GM19328 (cell line): Measurements from ENCODE around the gene MYO1C.
"Not testable (repeated sequence)": the region's sequence is repeated elsewhere in the genome, so short reads cannot be mapped to it uniquely, and the experiment has no call there.

Experiments
- ATAC-seq: cut with Tn5 transposase; IDR thresholded peaks from one replicate; pipeline ENCODE4 v1.9.1; 2021; ENCODE audit warnings: mild to moderate bottlenecking, moderate library complexity; ENCODE audit not compliant: unreplicated experiment

Gene MYO1C

DNA sequence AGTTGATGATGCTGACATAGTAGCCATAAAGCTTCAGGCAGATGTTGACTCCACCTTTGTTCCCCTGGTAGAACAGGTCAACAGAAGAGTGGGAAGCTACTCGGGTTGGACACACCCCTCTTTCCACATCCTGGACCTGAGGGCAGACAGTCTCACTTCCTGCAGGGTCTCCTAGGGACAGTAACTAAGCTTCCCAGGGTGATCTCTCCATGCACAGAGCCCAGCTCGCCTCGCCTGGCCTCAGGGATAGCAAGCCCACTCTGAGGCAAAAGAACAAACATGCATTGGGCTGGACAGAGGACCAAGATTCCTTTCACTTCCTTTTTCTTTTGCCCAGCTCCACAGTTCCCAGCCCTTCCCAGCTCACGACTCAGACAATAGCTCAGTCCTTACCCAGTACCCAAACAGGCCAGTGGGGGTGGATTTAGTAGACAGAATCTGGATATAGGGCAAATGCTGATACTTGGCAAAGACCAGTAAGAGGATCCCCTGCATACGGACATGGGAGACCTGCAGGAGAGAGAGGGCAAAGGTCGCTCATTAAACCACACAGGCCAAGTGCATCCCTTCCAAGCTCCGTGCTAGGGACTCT, 16.9 kb upstream of the MYO1C start:
- no peak for ATAC-seq

- not testable (repeated sequence) for ATAC-seq
Measured at GRCh38 chr17:1508709-1509108, 16.2 kb upstream of the MYO1C start.

GRCh38 chr17:1506649-1507267, 14.3 kb upstream of the MYO1C start:
- ATAC-seq: no peak

- no peak for ATAC-seq
Measured at GRCh38 chr17:1505586-1505985, 13.1 kb upstream of the MYO1C start.

DNA sequence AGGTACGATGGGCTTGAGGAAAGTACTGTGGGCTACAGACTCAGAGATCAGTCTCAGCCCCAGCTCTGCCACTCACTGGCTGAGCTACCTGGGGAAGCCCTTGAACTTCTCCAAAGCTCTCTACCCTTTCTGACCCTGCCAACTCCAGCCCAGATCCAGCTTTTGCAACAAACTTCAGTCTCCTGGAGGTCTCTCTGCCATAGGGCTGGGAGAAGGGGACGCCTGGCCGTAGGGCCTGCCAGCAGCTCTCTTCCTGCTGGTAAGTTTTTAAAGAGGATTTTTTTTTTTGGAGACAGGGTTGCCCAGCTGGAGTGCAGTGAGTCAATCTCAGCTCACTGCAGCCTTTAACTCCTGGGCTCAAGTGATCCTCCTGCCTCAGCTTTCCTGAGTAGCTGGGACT, 12.4 kb upstream of the MYO1C start:
- no peak for ATAC-seq

GRCh38 chr17:1503699-1504098, 11.2 kb upstream of the MYO1C start:
- ATAC-seq: no peak

GRCh38 chr17:1498869-1499268, 6.4 kb upstream of the MYO1C start:
- no peak for ATAC-seq

- ATAC-seq: no peak
Measured at GRCh38 chr17:1498233-1498632, 5.7 kb upstream of the MYO1C start.

DNA sequence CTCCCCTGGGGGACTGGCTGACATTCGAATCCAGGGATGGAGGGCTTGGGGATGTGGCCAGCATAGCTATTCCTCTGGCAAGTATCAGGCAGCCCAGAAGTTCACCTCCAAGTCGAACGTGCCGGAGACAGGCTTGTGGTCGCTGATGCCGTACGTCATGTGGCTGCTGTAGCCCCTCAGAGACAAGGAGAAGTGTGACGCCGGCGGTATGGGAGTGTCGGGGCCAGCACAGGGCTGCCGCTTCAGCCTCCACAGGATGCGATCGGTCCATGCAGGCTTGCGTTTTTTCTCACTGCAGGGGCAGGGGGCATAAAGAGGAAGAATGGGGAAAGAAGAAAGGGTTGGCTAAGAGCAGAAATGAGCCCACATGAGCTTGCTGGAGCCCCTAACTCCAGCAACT, 5.3 kb upstream of the MYO1C start:
- ATAC-seq: no peak

DNA sequence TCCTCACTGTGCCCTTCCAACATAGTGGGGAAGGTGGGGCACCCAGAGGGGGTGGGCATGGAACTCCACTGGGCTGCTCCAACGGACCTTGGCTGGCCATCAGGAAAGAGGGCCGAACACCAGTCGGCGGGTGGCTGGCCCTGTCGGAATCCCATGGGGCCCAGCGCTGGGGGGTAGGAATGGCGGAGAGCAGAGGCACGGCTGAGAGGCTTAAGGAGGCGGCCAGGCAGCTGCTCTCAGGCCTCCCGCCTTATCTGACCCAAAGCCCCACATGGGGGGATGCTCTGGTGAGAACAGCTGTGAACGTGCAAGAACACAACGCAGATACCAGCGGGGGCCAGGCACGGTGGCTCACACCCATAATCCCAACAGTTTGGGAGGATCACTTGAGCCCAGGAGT, 4.4 kb upstream of the MYO1C start:
- no peak for ATAC-seq

GRCh38 chr17:1495265-1495989, 2.9 kb upstream of the MYO1C start:
- ATAC-seq: no peak

GRCh38 chr17:1494736-1495253, 2.3 kb upstream of the MYO1C start:
- ATAC-seq: no peak

- ATAC-seq: no peak
Measured at GRCh38 chr17:1494203-1494602, 1.7 kb upstream of the MYO1C start.

DNA sequence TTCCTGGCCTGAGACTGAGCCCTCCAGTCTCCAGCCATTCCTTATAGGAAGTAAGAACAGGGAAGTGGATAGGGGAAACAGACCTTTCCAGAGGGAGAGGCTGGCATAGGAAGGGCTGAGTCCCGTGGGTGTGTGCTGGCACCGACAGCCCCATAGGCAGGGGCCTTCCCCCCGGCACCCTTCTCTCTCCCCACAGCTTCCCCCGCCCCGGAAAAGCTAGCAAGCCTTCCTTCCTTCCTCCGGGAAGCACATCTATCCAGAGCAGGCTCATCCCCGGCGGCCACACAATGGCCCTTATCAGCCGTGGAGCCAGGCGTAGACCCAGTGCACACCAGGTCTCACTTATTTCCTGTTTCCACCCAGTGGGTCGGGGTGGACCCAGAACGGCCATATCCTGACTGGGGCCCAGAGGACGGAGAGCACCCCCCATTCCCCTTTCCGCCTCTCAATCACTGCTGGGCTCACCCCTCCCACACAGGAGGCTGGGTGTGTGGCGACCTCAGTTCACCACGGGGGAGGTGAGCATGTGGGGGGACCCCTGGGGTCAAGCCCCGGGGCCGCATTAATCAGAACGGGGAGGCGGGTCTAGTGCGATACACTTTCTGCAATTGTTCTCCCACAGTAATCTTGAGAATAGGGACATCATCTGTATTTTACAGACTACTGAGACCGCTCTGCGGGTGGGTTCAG, 950 bp upstream of the MYO1C start:
- no peak for ATAC-seq

DNA sequence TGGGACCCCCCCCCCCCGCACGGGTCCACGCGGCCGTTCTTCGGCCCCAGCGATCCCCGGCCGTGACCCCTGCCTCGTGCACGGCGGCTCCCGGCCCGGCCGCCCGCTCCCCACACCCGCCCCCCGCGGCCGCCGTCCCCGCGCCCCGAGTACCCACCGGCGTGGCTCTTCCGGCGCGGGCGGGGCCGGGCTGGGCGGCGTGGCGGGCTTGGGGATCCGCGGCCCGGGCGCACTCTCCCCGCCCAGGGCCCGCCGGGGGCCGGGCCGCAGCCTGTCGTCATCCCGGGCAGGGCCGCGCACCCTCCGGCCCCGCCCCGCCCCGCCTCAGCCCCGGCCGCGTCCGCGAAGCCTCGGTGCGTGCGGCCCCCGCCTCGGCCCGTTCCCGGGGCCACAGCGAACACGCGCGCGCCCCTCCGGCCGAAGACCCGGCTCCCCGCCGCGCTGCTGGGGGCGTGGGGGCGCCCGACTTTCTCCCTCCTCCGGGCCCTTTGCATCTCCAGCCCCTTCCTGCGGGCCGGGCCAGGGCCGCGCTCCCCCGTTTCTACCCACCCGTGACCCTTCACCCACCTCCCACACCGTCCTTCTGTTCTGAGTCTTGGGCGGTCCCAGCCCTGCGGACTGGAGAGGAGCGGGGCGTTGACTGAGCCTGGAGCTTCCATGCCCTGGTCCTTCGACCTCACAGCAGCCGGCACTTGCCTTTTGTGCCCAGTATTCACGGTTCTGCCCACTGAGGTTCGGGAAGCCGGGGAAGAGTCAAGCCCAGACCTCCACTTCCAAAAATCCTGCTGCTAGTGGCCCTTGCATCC, 840 bp downstream of the MYO1C start:
- peak; percentile 51 for ATAC-seq

DNA sequence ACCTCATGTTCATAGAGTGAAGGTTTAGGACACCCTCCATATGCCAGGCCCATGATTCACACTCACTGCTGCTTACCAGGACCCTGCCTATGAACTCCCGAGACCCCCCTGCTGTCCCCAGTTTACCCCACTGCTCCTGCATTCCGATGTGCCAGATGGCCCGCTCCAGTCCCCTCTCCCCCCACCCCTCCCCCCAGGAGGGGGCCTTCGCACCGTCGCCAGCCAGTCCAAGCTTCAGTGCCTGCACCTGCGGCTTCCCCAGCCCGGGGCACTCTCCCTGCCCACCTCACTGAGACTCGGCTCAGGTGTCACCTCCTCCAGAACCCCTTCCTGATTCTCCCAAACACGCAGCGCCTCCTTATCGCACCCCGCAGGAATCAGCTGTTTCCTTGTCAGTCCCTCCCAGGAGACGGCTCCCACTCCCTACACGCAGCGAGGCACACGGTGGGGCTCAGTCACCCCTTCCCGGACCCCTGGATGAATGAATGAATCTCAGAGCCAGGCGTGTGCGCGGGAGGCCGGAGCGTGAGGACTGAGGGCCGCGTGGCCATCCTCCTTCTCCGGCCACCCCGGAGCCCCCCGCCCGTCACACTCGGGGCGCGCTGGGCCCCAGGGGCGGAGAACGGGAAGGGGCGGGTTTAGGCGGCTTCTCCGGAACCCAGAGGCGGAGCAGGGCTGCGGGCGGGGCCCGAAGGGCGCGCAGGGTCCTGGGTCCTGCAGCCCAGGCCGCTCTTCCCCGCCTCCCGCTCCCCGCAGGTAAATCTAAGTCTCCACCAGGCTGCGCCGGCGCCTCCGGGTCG, 1.6 kb downstream of the MYO1C start:
- ATAC-seq: peak; percentile 48

DNA sequence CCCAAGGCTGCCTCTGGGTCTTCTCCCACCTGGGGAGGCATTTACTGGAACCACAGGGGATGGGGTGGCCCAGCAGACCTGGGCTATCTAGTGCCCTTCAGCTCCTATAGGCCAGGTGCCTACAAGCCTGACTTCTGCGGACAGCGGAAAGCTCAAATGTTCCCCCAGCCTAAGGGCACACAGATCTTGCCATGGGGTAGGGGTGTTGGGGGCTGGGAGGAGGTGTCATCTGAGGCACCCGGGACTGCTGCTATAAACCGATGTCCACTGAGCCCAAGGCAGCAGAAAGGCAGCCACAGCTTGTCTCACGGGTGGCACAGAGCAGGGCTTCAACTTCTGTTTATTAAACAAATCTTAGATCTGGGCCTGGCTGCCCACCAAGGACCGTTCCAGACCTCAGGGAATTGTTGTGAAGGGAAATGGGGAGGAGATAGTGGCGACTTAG, 3.6 kb downstream of the MYO1C start:
- no peak for ATAC-seq

DNA sequence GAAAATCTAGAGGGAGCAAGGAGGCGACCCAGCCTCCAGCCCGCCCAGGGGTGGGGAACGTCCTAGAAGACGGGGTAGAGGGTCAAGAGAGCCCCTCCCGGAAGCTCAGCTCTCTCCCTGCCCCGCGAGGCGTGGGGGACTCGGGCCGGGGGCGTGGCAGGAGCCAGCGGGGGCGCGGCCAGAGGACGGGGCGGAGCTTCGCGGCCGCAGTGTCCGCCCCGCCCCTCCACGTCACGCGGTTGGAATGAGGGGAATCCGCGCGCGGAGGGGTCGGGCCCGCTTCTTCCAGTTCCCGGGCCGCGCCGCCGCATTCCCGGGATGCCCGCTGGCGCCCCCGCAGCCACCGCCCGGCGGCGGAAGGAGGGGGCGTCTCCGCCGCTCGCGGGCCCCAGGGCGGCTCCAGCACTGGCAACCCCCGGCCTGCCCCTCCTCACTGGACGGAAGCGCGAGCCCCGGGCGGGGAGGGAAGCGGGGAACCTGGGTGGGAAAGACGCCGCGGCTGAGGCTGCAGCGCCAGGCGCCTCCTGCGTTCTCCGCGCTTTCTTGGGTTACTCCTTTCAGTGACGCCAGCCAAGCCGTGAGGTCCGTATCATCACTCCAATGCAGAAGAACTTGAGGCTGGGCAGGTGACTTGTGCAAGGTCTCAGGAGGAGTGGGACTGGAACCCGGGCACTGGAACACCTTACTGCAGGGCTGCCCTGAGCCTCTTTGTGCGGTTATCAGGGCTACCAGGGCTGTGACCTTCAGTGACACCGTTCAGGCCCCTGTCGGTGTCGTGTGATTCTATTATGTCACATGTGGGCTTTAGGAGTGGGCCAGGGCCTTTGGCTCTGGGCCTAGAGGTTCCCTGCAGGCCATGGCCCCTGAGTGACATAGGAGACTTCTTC, 4.3 kb downstream of the MYO1C start:
- ATAC-seq: no peak
